ENCODE data around the gene PLS3.
"Not testable (repeated sequence)": the region's sequence is repeated elsewhere in the genome, so short reads cannot be mapped to it uniquely, and the experiment has no call there.

DNA sequence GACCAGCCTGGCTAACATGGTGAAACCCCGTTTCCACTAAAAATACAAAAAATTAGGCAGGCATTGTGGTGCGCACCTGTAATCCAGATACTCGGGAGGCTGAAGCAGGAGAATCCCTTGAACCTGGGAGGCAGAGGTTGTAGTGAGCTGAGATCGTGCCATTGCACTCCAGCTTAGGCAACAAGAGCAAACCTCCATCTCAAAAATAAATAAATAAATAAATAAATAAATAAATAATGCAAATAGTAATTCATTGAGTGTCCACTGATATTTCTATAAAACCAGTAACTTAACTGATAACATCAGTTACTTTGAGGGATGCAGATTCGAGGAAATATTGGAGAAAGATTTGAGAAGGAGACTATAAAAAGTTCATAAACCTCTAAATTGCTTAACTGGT is 83.4 kb downstream of the PLS3 start:
- TF ChIP-seq, protein P1, sequence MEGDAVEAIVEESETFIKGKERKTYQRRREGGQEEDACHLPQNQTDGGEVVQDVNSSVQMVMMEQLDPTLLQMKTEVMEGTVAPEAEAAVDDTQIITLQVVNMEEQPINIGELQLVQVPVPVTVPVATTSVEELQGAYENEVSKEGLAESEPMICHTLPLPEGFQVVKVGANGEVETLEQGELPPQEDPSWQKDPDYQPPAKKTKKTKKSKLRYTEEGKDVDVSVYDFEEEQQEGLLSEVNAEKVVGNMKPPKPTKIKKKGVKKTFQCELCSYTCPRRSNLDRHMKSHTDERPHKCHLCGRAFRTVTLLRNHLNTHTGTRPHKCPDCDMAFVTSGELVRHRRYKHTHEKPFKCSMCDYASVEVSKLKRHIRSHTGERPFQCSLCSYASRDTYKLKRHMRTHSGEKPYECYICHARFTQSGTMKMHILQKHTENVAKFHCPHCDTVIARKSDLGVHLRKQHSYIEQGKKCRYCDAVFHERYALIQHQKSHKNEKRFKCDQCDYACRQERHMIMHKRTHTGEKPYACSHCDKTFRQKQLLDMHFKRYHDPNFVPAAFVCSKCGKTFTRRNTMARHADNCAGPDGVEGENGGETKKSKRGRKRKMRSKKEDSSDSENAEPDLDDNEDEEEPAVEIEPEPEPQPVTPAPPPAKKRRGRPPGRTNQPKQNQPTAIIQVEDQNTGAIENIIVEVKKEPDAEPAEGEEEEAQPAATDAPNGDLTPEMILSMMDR (IDR thresholded peaks at IDR 0.05) = not testable (repeated sequence)
- not testable (repeated sequence) for TF ChIP-seq POLR2A (IDR thresholded peaks at IDR 0.05)
